HepG2 (cell line): ENCODE measurements around the gene SHISA9. TPM values are rescaled to one million over a fixed set of nuclear protein-coding genes. Genes with fewer than 3 reads are reported as not detected.

ENCODE experiments used
- ATAC-seq: fragments of 200-7000 bp; cut with Tn5 transposase; 3 replicates; pipeline ENCODE4 v1.9.1; 2020; ENCODE audit warnings: mild to moderate bottlenecking, moderate library complexity
- BruUV-seq: library from RNA; stranded (reverse); fragments of 400-500 nt; replicated peaks from 2 replicates; lab custom pipeline; 2021; lab: Mats Ljungman, UMichigan
- CTCF ChIA-PET: fragments of 300-600 bp; formaldehyde crosslinking; extraction: SDS; loops from one replicate; lab custom pipeline; 2021; ENCODE audit warnings: low total read pairs, inconsistent platforms, low intra/inter-chr PET ratio; lab: Yijun Ruan, JAX
- POLR2A ChIA-PET: fragments of 350-600 bp; sonication (Branson Sonifier 250); formaldehyde crosslinking; loops from one replicate; lab custom pipeline; 2020; ENCODE audit warnings: antibody characterized with exemption, inconsistent platforms; lab: Yijun Ruan, JAX
- DNase-seq: peaks from one replicate; pipeline ENCODE4 v3.0.0-alpha.2; 2015; ENCODE audit warnings: low spot score
- FAIRE-seq: peaks from 3 replicates; lab custom pipeline; 2011; peaks lifted over from hg19 to GRCh38; lab: Jason Lieb, UNC
- H2AFZ ChIP-seq: one replicate; pipeline ENCODE4 v1.6.1; 2011; ENCODE audit warnings: low read length, inconsistent platforms
- H3K27ac ChIP-seq: fragments of 300-600 bp; 3 replicates; pipeline ENCODE4 v1.8.0; 2011; ENCODE audit warnings: mixed run types, mild to moderate bottlenecking, mixed read lengths, low read length, inconsistent platforms; ENCODE audit not compliant: insufficient read depth; ENCODE audit errors: extremely low read length
- H3K27me3 ChIP-seq, 2 experiments: fragments of 200-600 bp in 1 of 2; 2 replicates in 1 of 2; 3 replicates in 1 of 2; pipeline versions ENCODE4 v1.6.0 to v1.8.0; 2011; ENCODE audit warnings: low read length in 2 of 2, mild to moderate bottlenecking in 2 of 2, moderate library complexity in 2 of 2, inconsistent platforms in 1 of 2; ENCODE audit not compliant: insufficient read depth in 2 of 2, control insufficient read depth in 1 of 2
- H3K36me3 ChIP-seq, 2 experiments: fragments of 200-600 bp in 1 of 2; replicated peaks in 1 of 2; 2 replicates in 1 of 2; 3 replicates in 1 of 2; pipeline versions ENCODE4 v1.5.1 to v1.8.0; 2011; ENCODE audit warnings: low read length in 2 of 2, inconsistent platforms in 1 of 2; ENCODE audit not compliant: insufficient read depth in 2 of 2, control insufficient read depth in 1 of 2
- H3K4me1 ChIP-seq: 2 replicates; pipeline ENCODE4 v1.5.1; 2012; ENCODE audit warnings: low read length, inconsistent platforms; ENCODE audit not compliant: insufficient read depth
- H3K4me2 ChIP-seq: 2 replicates; pipeline ENCODE4 v1.6.0; 2011; ENCODE audit warnings: low read depth, low read length, inconsistent platforms
- H3K4me3 ChIP-seq, 3 experiments: fragments of 200-600 bp in 1 of 3; sonication (generic), shearing (Covaris generic) in 1 of 3; replicated peaks in 1 of 3; 2 replicates each; pipeline ENCODE4 v1.5.1; 2011 to 2016; ENCODE audit warnings: low read length in 3 of 3, inconsistent platforms in 2 of 3, low read depth in 2 of 3, mild to moderate bottlenecking in 2 of 3, control low read depth in 1 of 3, mixed read lengths in 1 of 3; ENCODE audit not compliant: insufficient read depth in 1 of 3
- H3K79me2 ChIP-seq: one replicate; pipeline ENCODE4 v1.6.1; 2011; ENCODE audit warnings: low read length, inconsistent platforms; ENCODE audit not compliant: insufficient read depth
- H3K9ac ChIP-seq: 2 replicates; pipeline ENCODE4 v1.6.0; 2011; ENCODE audit warnings: mild to moderate bottlenecking, low read depth, low read length, inconsistent platforms; ENCODE audit not compliant: insufficient read depth
- H3K9me3 ChIP-seq: 2 replicates; pipeline ENCODE4 v1.5.1; 2012; ENCODE audit warnings: mild to moderate bottlenecking, low read length
- H4K20me1 ChIP-seq: 2 replicates; pipeline ENCODE4 v1.6.0; 2011; ENCODE audit warnings: inconsistent platforms, mild to moderate bottlenecking, low read length, moderate library complexity; ENCODE audit not compliant: insufficient read depth
- BRF2 ChIP-seq: sonication (generic); formaldehyde crosslinking; IDR thresholded peaks from 2 replicates; pipeline ENCODE4 v1.8.1; 2022; ENCODE audit warnings: mild to moderate bottlenecking, missing genetic modification reagents
- EZH2 ChIP-seq: conservative IDR thresholded peaks from 2 replicates; pipeline ENCODE4 v1.6.1; 2012; ENCODE audit warnings: mild to moderate bottlenecking, low read depth, low read length, moderate library complexity
- GFI1 ChIP-seq: sonication (generic); formaldehyde crosslinking; IDR thresholded peaks from 2 replicates; pipeline ENCODE4 v1.5.0; 2020; ENCODE audit warnings: missing genetic modification reagents, mild to moderate bottlenecking, borderline replicate concordance
- HNRNPH1 ChIP-seq: fragments of 200-400 bp; formaldehyde crosslinking; optimal IDR thresholded peaks from 2 replicates; pipeline ENCODE3; 2017; ENCODE audit warnings: mild to moderate bottlenecking, low read depth, low read length
- IRF2 ChIP-seq: IDR thresholded peaks from 2 replicates; pipeline ENCODE4 v1.6.1; 2018; ENCODE audit warnings: missing genetic modification reagents, missing compliant biosample characterization
- MBNL3 ChIP-seq: fragments of 250-450 bp; sonication (Bioruptor Pico); conservative IDR thresholded peaks from 2 replicates; pipeline ENCODE4 v1.8.0; 2022; ENCODE audit warnings: mild to moderate bottlenecking, inconsistent platforms
- SOX13 ChIP-seq, 3 experiments: fragments of 450-650 bp in 1 of 3; sonication (generic) in 1 of 3; formaldehyde crosslinking in 1 of 3; IDR thresholded peaks in 2 of 3; conservative IDR thresholded peaks in 1 of 3; 2 replicates each; pipeline versions ENCODE4 v1.5.0 to v1.6.1; 2016 to 2020; ENCODE audit warnings: antibody characterized with exemption in 1 of 3, mild to moderate bottlenecking in 1 of 3, missing compliant biosample characterization in 1 of 3, missing genetic modification reagents in 1 of 3, moderate library complexity in 1 of 3
- SOX6 ChIP-seq, 2 experiments: fragments of 450-650 bp in 1 of 2; sonication (generic) in 1 of 2; formaldehyde crosslinking in 1 of 2; IDR thresholded peaks; 2 replicates each; pipeline versions ENCODE4 v1.4.0 to v1.6.1; 2017 to 2020; ENCODE audit warnings: antibody characterized with exemption in 1 of 2, mild to moderate bottlenecking in 1 of 2, missing genetic modification reagents in 1 of 2
- TCF7 ChIP-seq: sonication (generic); IDR thresholded peaks from 2 replicates; pipeline ENCODE4 v1.6.1; 2016; ENCODE audit warnings: antibody characterized with exemption, low read depth
- THAP9 ChIP-seq: sonication (generic); formaldehyde crosslinking; IDR thresholded peaks from 2 replicates; pipeline ENCODE4; 2020; ENCODE audit warnings: missing genetic modification reagents, mild to moderate bottlenecking, borderline replicate concordance
- ZNF12 ChIP-seq: sonication (generic); formaldehyde crosslinking; IDR thresholded peaks from 2 replicates; pipeline ENCODE4 v1.5.0; 2020; ENCODE audit warnings: missing genetic modification reagents
- ZNF24 ChIP-seq: fragments of 450-650 bp; IDR thresholded peaks from 2 replicates; pipeline ENCODE4 v1.6.1; 2017; ENCODE audit warnings: antibody characterized with exemption, mild to moderate bottlenecking
- ZNF329 ChIP-seq: sonication (generic); formaldehyde crosslinking; IDR thresholded peaks from 2 replicates; pipeline ENCODE4 v1.9.0; 2021; ENCODE audit warnings: low read depth, mild to moderate bottlenecking, missing genetic modification reagents
- ZNF598 ChIP-seq: sonication (generic); formaldehyde crosslinking; IDR thresholded peaks from 2 replicates; pipeline ENCODE4 v1.5.1; 2020; ENCODE audit warnings: mild to moderate bottlenecking, missing genetic modification reagents, borderline replicate concordance
- ZNF678 ChIP-seq: sonication (generic); formaldehyde crosslinking; IDR thresholded peaks from 2 replicates; pipeline ENCODE4 v1.4.0; 2020; ENCODE audit warnings: mild to moderate bottlenecking, missing genetic modification reagents
- WGBS: methylation state at CpG from one replicate; pipeline ENCODE4 v1.1.6; 2017; ENCODE audit warnings: low lambda C conversion rate; 5-methylcytosine and 5-hydroxymethylcytosine counted together
- in situ Hi-C: cut with HindIII; loops from 2 replicates; pipeline ENCODE4 v1.10.0; 2017; ENCODE audit warnings: low pct_unique_long_range_greater_than_20kb; ENCODE audit not compliant: extremely low pct_ligation_motif_present
- intact Hi-C: fragments of 100-400 bp; cut with micrococcal nuclease; formaldehyde crosslinking; loops from one replicate; pipeline ENCODE4 v1.10.0; 2022; ENCODE audit not compliant: unreplicated experiment
- polyA plus RNA-seq, 8 experiments: library from polyadenylated mRNA; depleted of rRNA in 3 of 8; stranded (reverse) in 7 of 8; unstranded in 1 of 8; fragments of >200 nt; fragmentation: Illumina TruSeq in 4 of 8; extraction: Trizol in 4 of 8; gene quantifications; 2 replicates each; pipeline versions ENCODE4 v1.2.1 to v1.2.3, GENCODE V29; 2011 to 2016; ENCODE audit warnings: low read depth in 4 of 8, missing spikeins in 1 of 8, mixed read lengths in 1 of 8; ENCODE audit not compliant: insufficient read depth in 1 of 8
- total RNA-seq, 5 experiments: library from RNA; depleted of rRNA; stranded (reverse); fragments of >200 nt; fragmentation: Illumina TruSeq; extraction: Trizol; gene quantifications; 2 replicates each; pipeline ENCODE4 v1.2.3, GENCODE V29; 2016; ENCODE audit warnings: low read depth in 1 of 5

The SHISA9 gene
- total and polyA plus RNA-seq, 2 of the 13 experiments (the other 11 are each of a cell fraction or from before 2014, with no cell fraction given), result 0.01 TPM; not detected in 1

- Histone ChIP-seq H4K20me1 (no peaks in the 10 kb centered on the region), H3K27ac (no peak overlapping the region)
- peak; percentile 76; the same call in 1 of the 2 replicates for TF ChIP-seq ZNF12
- no peak for TF ChIP-seq MBNL3 (CRISPR knock-in tag)
- no peak for TF ChIP-seq SOX13 (IDR thresholded peaks at IDR 0.05)
- TF ChIP-seq SOX13 (CRISPR knock-in tag; conservative IDR thresholded peaks at IDR 0.05 in 1 of 2, IDR thresholded peaks at IDR 0.05 in 1 of 2), result 0 out of 4 replicates have a peak, but pooled peaks of 1 of the 2 experiments have one; percentile 7
- no peak for TF ChIP-seq ZNF678 (CRISPR knock-in tag)
- no peak for TF ChIP-seq ZNF24
- no peak for TF ChIP-seq BRF2
- no peak for TF ChIP-seq SOX6 (IDR thresholded peaks at IDR 0.05)
- TF ChIP-seq SOX6 (CRISPR knock-in tag; IDR thresholded peaks at IDR 0.05), result no peak
- TF ChIP-seq IRF2 (CRISPR knock-in tag), result no peak
- TF ChIP-seq ZNF329 (CRISPR knock-in tag), result no peak
- no peak for TF ChIP-seq THAP9 (CRISPR knock-in tag)
- peak; percentile 36; the same call in 1 of the 2 replicates for TF ChIP-seq TCF7
- no peak for TF ChIP-seq EZH2
- TF ChIP-seq ZNF598, result no peak
- no peak for TF ChIP-seq GFI1 (CRISPR knock-in tag)
- TF ChIP-seq HNRNPH1, result no peak
- TF ChIP-seq, all 625 proteins: peak for 3
- H3K9ac ChIP-seq, result no peak overlapping the region
- 0% methylated on average over 2 of the region's 2 CpGs for WGBS
- no peak overlapping the region for H3K4me2 ChIP-seq
- DNase-seq (peak; percentile 54), ATAC-seq (peak; percentile 60), FAIRE-seq (no peak)
- no peak overlapping the region for H3K4me3 ChIP-seq
- no peaks in the 10 kb centered on the region for H3K9me3 ChIP-seq
- ChIA-PET POLR2A (no interaction called here), CTCF (no interaction called here)
- no TSS peak for BruUV-seq
- in situ Hi-C loops (no loop called here), intact Hi-C loops (no loop called here)
- no peaks in the 10 kb centered on the region for H3K36me3 ChIP-seq
- no peaks in the 10 kb centered on the region for H3K79me2 ChIP-seq
- H3K27me3 ChIP-seq, result peaks cover 2 to 21% of the 10 kb centered on the region in 2 experiments; a peak in 3 of 5 replicates
- no peak overlapping the region for H2AFZ ChIP-seq
- peaks cover 14% of the 10 kb centered on the region for H3K4me1 ChIP-seq
Observed at GRCh38 chr16:13014476-13014875, 113.1 kb downstream of the SHISA9 start.
